H9 (cell line): Measurements from ENCODE around the gene CCDC192. TPM values are rescaled to one million over a fixed set of nuclear protein-coding genes. Genes with fewer than 3 reads are reported as not detected.

Source experiments
- DNase-seq: peaks from one replicate; pipeline ENCODE4 v3.0.0-alpha.2; 2017
- H2AFZ ChIP-seq: one replicate; pipeline ENCODE4 v1.6.1; 2013; ENCODE audit warnings: mild to moderate bottlenecking, low read length, control low read depth, moderate library complexity
- H2AK5ac ChIP-seq: 2 replicates; pipeline ENCODE4 v1.6.1; 2013; ENCODE audit warnings: low read length, control low read depth, mixed read lengths; ENCODE audit not compliant: insufficient read length
- H2BK120ac ChIP-seq: one replicate; pipeline ENCODE4 v1.6.1; 2013; ENCODE audit warnings: low read depth, mild to moderate bottlenecking, low read length, control low read depth, inconsistent platforms; ENCODE audit not compliant: poor library complexity, severe bottlenecking
- H2BK12ac ChIP-seq: 2 replicates; pipeline ENCODE4 v1.6.1; 2013; ENCODE audit warnings: low read length, control low read depth, mixed read lengths, low read depth; ENCODE audit not compliant: insufficient read length
- H2BK15ac ChIP-seq: 2 replicates; pipeline ENCODE4 v1.6.1; 2013; ENCODE audit warnings: low read depth, low read length, control low read depth
- H2BK20ac ChIP-seq: one replicate; pipeline ENCODE4 v1.6.1; 2013; ENCODE audit warnings: low read depth, mild to moderate bottlenecking, low read length, control low read depth, inconsistent platforms; ENCODE audit not compliant: poor library complexity, severe bottlenecking
- H2BK5ac ChIP-seq: 2 replicates; pipeline ENCODE4 v1.6.1; 2013; ENCODE audit warnings: low read length, control low read depth, mixed read lengths; ENCODE audit not compliant: insufficient read length
- H3K14ac ChIP-seq: 2 replicates; pipeline ENCODE4 v1.6.1; 2013; ENCODE audit warnings: low read length, control low read depth; ENCODE audit not compliant: insufficient read depth
- H3K18ac ChIP-seq: 2 replicates; pipeline ENCODE4 v1.6.1; 2013; ENCODE audit warnings: low read depth, mild to moderate bottlenecking, mixed read lengths, low read length, control low read depth; ENCODE audit not compliant: insufficient read length
- H3K23ac ChIP-seq: 2 replicates; pipeline ENCODE4 v1.6.1; 2013; ENCODE audit warnings: low read length, control low read depth, mixed read lengths, low read depth; ENCODE audit not compliant: insufficient read length
- H3K23me2 ChIP-seq: 2 replicates; pipeline ENCODE4 v1.6.1; 2013; ENCODE audit warnings: low read depth, mild to moderate bottlenecking, mixed read lengths, low read length, control low read depth; ENCODE audit not compliant: insufficient read length, poor library complexity, severe bottlenecking
- H3K27ac ChIP-seq: 2 replicates; pipeline ENCODE4 v1.5.1; 2013; ENCODE audit warnings: low read length, control low read depth, mixed read lengths, low read depth; ENCODE audit not compliant: insufficient read length
- H3K27me3 ChIP-seq: 2 replicates; pipeline ENCODE4 v1.6.1; 2013; ENCODE audit warnings: low read length, control low read depth, inconsistent platforms; ENCODE audit not compliant: insufficient read depth
- H3K4ac ChIP-seq: 2 replicates; pipeline ENCODE4 v1.6.1; 2013; ENCODE audit warnings: low read depth, mild to moderate bottlenecking, control low read depth, inconsistent platforms, low read length, moderate library complexity
- H3K4me1 ChIP-seq: 2 replicates; pipeline ENCODE4 v1.6.1; 2013; ENCODE audit warnings: low read length, control low read depth, inconsistent platforms; ENCODE audit not compliant: insufficient read depth
- H3K4me2 ChIP-seq: 2 replicates; pipeline ENCODE4 v1.6.1; 2013; ENCODE audit warnings: low read length, control low read depth, mixed read lengths; ENCODE audit not compliant: insufficient read length, insufficient read depth
- H3K56ac ChIP-seq: 2 replicates; pipeline ENCODE4 v1.6.1; 2013; ENCODE audit warnings: low read depth, mild to moderate bottlenecking, mixed read lengths, low read length, control low read depth; ENCODE audit not compliant: insufficient read length
- H3K79me1 ChIP-seq: 2 replicates; pipeline ENCODE4 v1.6.1; 2013; ENCODE audit warnings: low read depth, mild to moderate bottlenecking, moderate library complexity, low read length, control low read depth, inconsistent platforms; ENCODE audit not compliant: insufficient read depth, poor library complexity, severe bottlenecking
- H3K79me2 ChIP-seq: 2 replicates; pipeline ENCODE4 v1.6.1; 2013; ENCODE audit warnings: low read length, control low read depth, inconsistent platforms; ENCODE audit not compliant: insufficient read depth
- H3K9ac ChIP-seq: 2 replicates; pipeline ENCODE4 v1.6.1; 2013; ENCODE audit warnings: low read length, control low read depth, mixed read lengths; ENCODE audit not compliant: insufficient read length; ENCODE audit errors: extremely low read depth
- H3K9me3 ChIP-seq: one replicate; pipeline ENCODE4 v1.6.1; 2013; ENCODE audit warnings: low read depth, low read length, inconsistent platforms; ENCODE audit not compliant: control insufficient read depth
- H3T11ph ChIP-seq: one replicate; pipeline ENCODE4 v1.6.1; 2013; ENCODE audit warnings: mild to moderate bottlenecking, low read length, control low read depth, inconsistent platforms
- H4K20me1 ChIP-seq: one replicate; pipeline ENCODE4 v1.6.1; 2013; ENCODE audit not compliant: control insufficient read depth, insufficient read length, insufficient read depth
- H4K5ac ChIP-seq: 2 replicates; pipeline ENCODE4 v1.6.1; 2013; ENCODE audit warnings: low read depth, mild to moderate bottlenecking, mixed read lengths, low read length, control low read depth; ENCODE audit not compliant: insufficient read length
- H4K8ac ChIP-seq: replicated peaks from 2 replicates; pipeline ENCODE4 v1.6.1; 2013; ENCODE audit warnings: low read length, control low read depth, mixed read lengths, low read depth; ENCODE audit not compliant: insufficient read length
- H4K91ac ChIP-seq: 2 replicates; pipeline ENCODE4 v1.6.1; 2013; ENCODE audit warnings: low read depth, mild to moderate bottlenecking, moderate library complexity, mixed read lengths, low read length, control low read depth; ENCODE audit not compliant: insufficient read length
- H3K27ac Mint-ChIP-seq, 3 experiments: 2 replicates in 2 of 3; 3 replicates in 1 of 3; pipeline ENCODE4 v1.8.0; 2020 to 2021; ENCODE audit warnings: mixed read lengths in 3 of 3, mild to moderate bottlenecking in 1 of 3, moderate library complexity in 1 of 3
- H3K27me3 Mint-ChIP-seq: 2 replicates; pipeline ENCODE4 v1.8.0; 2021; ENCODE audit warnings: low read depth, mild to moderate bottlenecking, moderate library complexity, mixed read lengths
- H3K36me3 Mint-ChIP-seq, 3 experiments: 2 replicates in 2 of 3; 3 replicates in 1 of 3; pipeline ENCODE4 v1.8.0; 2020 to 2021; ENCODE audit warnings: low read depth in 3 of 3, mixed read lengths in 3 of 3; ENCODE audit not compliant: insufficient read depth in 1 of 3
- H3K4me1 Mint-ChIP-seq, 2 experiments: 2 replicates each; pipeline ENCODE4 v1.8.0; 2020; ENCODE audit warnings: mixed read lengths in 2 of 2
- H3K4me3 Mint-ChIP-seq, 2 experiments: 2 replicates in 1 of 2; 3 replicates in 1 of 2; pipeline ENCODE4 v1.8.0; 2020 to 2021; ENCODE audit warnings: mild to moderate bottlenecking in 2 of 2, mixed read lengths in 2 of 2, moderate library complexity in 1 of 2
- H3K9me3 Mint-ChIP-seq, 2 experiments: 2 replicates in 1 of 2; 3 replicates in 1 of 2; pipeline ENCODE4 v1.8.0; 2020; ENCODE audit warnings: mild to moderate bottlenecking in 2 of 2, mixed read lengths in 2 of 2, moderate library complexity in 1 of 2
- total RNA-seq: library from RNA; stranded (reverse); gene quantifications from 2 replicates; pipeline ENCODE4 v1.2.1, GENCODE V29; 2021
- TF ChIP-seq, protein P1 (sequence below): fragments of 200-600 bp; sonication (generic); conservative IDR thresholded peaks from 3 replicates; pipeline ENCODE4 v1.8.0; 2021; ENCODE audit warnings: antibody characterized with exemption, mild to moderate bottlenecking

Gene CCDC192
- total RNA-seq, 1 experiment from 2014 or later, result not detected

- Histone ChIP-seq H3K79me1 (no peaks in the 10 kb centered on the region), H4K8ac (no peak overlapping the region), H2AFZ (no peak overlapping the region), H2BK15ac (no peak overlapping the region), H2AK5ac (no peak overlapping the region), H4K20me1 (no peaks in the 10 kb centered on the region), H3T11ph (no peak overlapping the region), H3K56ac (no peak overlapping the region), H3K27me3 (no peaks in the 10 kb centered on the region), H2BK120ac (no peak overlapping the region), H3K4me2 (no peak overlapping the region), H3K9ac (no peak overlapping the region), H3K79me2 (no peaks in the 10 kb centered on the region), H3K23ac (no peak overlapping the region), H2BK12ac (no peak overlapping the region), H3K18ac (no peak overlapping the region), H3K4ac (no peak overlapping the region), H3K4me1 (no peaks in the 10 kb centered on the region), H3K9me3 (no peaks in the 10 kb centered on the region), H3K27ac (no peak overlapping the region), H3K23me2 (no peaks in the 10 kb centered on the region), H4K5ac (no peak overlapping the region), H4K91ac (no peak overlapping the region), H2BK5ac (no peak overlapping the region), H2BK20ac (no peak overlapping the region), H3K14ac (no peak overlapping the region)
- Mint-ChIP-seq H3K9me3 (peaks cover 4 to 5% of the 10 kb centered on the region in 2 experiments; a peak in 3 of 5 replicates), H3K36me3 (peaks cover 0 to 1% (median 0%) of the 10 kb centered on the region in 3 experiments; a peak in 1 of 7 replicates), H3K27ac (no peak overlapping the region), H3K27me3 (no peaks in the 10 kb centered on the region), H3K4me3 (no peak overlapping the region), H3K4me1 (no peaks in the 10 kb centered on the region)
- no peak for DNase-seq
- TF ChIP-seq, protein P1, sequence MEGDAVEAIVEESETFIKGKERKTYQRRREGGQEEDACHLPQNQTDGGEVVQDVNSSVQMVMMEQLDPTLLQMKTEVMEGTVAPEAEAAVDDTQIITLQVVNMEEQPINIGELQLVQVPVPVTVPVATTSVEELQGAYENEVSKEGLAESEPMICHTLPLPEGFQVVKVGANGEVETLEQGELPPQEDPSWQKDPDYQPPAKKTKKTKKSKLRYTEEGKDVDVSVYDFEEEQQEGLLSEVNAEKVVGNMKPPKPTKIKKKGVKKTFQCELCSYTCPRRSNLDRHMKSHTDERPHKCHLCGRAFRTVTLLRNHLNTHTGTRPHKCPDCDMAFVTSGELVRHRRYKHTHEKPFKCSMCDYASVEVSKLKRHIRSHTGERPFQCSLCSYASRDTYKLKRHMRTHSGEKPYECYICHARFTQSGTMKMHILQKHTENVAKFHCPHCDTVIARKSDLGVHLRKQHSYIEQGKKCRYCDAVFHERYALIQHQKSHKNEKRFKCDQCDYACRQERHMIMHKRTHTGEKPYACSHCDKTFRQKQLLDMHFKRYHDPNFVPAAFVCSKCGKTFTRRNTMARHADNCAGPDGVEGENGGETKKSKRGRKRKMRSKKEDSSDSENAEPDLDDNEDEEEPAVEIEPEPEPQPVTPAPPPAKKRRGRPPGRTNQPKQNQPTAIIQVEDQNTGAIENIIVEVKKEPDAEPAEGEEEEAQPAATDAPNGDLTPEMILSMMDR, result no peak
These were observed 153.1 kb downstream of the CCDC192 start for GRCh38 chr5:127856292-127856691.
